GM19452 (cell line): ENCODE data around the gene SEC24D.

Experiments
- ATAC-seq: cut with Tn5 transposase; IDR thresholded peaks from one replicate; pipeline ENCODE4 v1.9.1; 2021; ENCODE audit not compliant: unreplicated experiment

Gene SEC24D

GRCh38 chr4:118723369-118723768, 112.6 kb downstream of the SEC24D start:
- no peak for ATAC-seq

- no peak for ATAC-seq
Measured at GRCh38 chr4:118721752-118722151, 114.2 kb downstream of the SEC24D start.

- no peak for ATAC-seq
Measured at GRCh38 chr4:118718511-118719170, 117.3 kb downstream of the SEC24D start.

- ATAC-seq = no peak
Measured at GRCh38 chr4:118716304-118716703, 119.6 kb downstream of the SEC24D start.

GRCh38 chr4:118714682-118715081, 121.2 kb downstream of the SEC24D start:
- ATAC-seq = no peak

GRCh38 chr4:118712872-118713271, 123.1 kb downstream of the SEC24D start:
- ATAC-seq = no peak

- no peak for ATAC-seq
Measured at GRCh38 chr4:118711052-118711451, 124.9 kb downstream of the SEC24D start.

- ATAC-seq = no peak
Measured at GRCh38 chr4:118703118-118703517, 132.8 kb downstream of the SEC24D start.

- peak; percentile 100 for ATAC-seq
Measured at GRCh38 chr4:118684873-118685811, 150.8 kb downstream of the SEC24D start, which contains the start of gene METTL14. METTL14 (plus strand) TSS chr4:118685392; CDS start chr4:118685535, 143 bp downstream.

GRCh38 chr4:118683513-118683912, 152.4 kb downstream of the SEC24D start:
- ATAC-seq = no peak

GRCh38 chr4:118682928-118683327, 153.0 kb downstream of the SEC24D start:
- no peak for ATAC-seq

- no peak for ATAC-seq
Measured at GRCh38 chr4:118680808-118681207, 155.1 kb downstream of the SEC24D start.

- no peak for ATAC-seq
Measured at GRCh38 chr4:118676128-118676527, 159.8 kb downstream of the SEC24D start.
